Muscle layer of colon (tissue), 2 donors: ENCODE results near the gene CHMP5.

Source experiments
- H3K27ac ChIP-seq: one replicate; pipeline ENCODE4 v1.7.0; 2013; ENCODE audit warnings: low read depth, mild to moderate bottlenecking, low read length, moderate library complexity
- H3K27me3 ChIP-seq, 2 donors: one replicate each; pipeline ENCODE4 v1.7.0; 2013; ENCODE audit warnings: low read length in 2 of 2, mild to moderate bottlenecking in 2 of 2; ENCODE audit not compliant: insufficient read depth in 2 of 2, control insufficient read depth in 1 of 2
- H3K36me3 ChIP-seq: one replicate; pipeline ENCODE4 v1.7.0; 2013; ENCODE audit warnings: mild to moderate bottlenecking, low read length; ENCODE audit not compliant: insufficient read depth
- H3K4me1 ChIP-seq: one replicate; pipeline ENCODE4 v1.7.0; 2013; ENCODE audit warnings: mild to moderate bottlenecking, low read length; ENCODE audit not compliant: insufficient read depth
- H3K4me3 ChIP-seq, 2 donors: one replicate each; pipeline ENCODE4 v1.7.0; 2013; ENCODE audit warnings: low read length in 2 of 2, low read depth in 1 of 2, mild to moderate bottlenecking in 1 of 2, moderate library complexity in 1 of 2
- H3K9ac ChIP-seq: one replicate; pipeline ENCODE4 v1.7.0; 2013; ENCODE audit warnings: low read length
- H3K9me3 ChIP-seq: one replicate; pipeline ENCODE4 v1.7.0; 2013; ENCODE audit warnings: mild to moderate bottlenecking, low read length
- donor health status: abdominal sarcoma.
- donor health status: Adenocarcinoma of cecum.

Gene CHMP5

DNA sequence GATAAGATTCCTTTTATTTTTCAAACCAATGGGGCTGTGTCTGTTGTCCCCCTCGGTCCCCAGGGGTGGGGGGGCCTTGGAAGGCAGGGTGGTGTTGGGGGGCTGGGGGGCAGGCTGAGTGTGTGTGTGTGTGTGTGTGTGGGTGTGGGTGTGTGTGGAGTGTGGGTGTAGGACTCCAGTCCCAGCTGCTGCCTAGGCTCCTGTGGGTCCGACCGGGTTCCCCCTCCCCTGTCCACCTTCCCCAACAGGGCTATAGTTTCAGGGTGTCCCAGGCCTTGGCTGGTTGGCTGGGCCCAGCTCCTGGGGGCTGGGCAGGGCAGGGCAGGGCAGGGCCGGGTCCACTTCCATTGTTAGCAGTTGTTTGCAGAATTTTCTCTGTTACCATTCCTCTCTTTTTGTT lies 23.4 kb downstream of the CHMP5 start:
- no peaks in the 10 kb centered on the region for H3K27me3 ChIP-seq
- peaks cover 28% of the 10 kb centered on the region for H3K4me1 ChIP-seq
- H3K9me3 ChIP-seq: no peaks in the 10 kb centered on the region
- H3K27ac ChIP-seq: no peak overlapping the region
- no peak overlapping the region for H3K9ac ChIP-seq
- no peak overlapping the region for H3K4me3 ChIP-seq
- peaks cover 15% of the 10 kb centered on the region for H3K36me3 ChIP-seq

DNA sequence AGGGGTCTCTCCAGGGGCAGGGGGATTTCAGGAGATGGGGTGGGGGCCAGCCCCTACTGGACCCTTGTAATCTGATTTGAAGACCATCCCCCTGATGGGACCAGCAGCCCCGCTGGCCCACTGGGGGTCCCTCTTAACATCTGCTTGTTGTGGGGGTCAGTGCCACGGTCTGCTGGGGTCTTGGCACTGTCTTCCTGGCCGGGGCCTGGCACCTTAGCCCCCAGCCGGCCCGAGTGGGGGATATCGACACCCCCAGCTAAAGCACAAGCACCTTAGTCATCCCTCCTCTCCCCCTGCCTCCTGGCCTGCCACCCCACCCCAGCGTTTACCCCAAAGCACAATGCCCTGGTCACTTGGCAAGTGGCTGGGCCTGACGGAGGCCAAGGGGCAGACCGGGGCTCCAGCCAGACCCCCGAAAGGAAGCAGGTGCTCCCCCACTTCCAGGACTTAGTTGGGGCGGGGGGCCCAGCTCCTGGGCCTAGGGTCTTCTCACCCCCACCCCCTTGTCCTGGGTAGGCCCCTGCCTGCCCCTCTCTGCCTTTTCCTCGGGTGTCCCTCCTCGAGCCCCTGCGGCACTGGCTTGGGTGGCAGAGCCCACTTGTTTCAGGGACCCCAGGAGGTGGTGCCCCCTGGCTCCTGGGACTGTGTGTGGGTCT lies 24.1 kb downstream of the CHMP5 start:
- Histone ChIP-seq H3K4me3 (peak overlapping the region in 1 of 2 donors; percentile 92), H3K27me3 (no peaks in the 10 kb centered on the region), H3K9me3 (no peaks in the 10 kb centered on the region), H3K36me3 (peaks cover 10% of the 10 kb centered on the region), H3K4me1 (peaks cover 28% of the 10 kb centered on the region), H3K27ac (peak overlapping the region; percentile 87), H3K9ac (peak overlapping the region; percentile 92)

GRCh38 chr9:33289496-33289895 lies 24.6 kb downstream of the CHMP5 start:
- H3K27ac ChIP-seq: peak overlapping the region; percentile 87
- peaks cover 28% of the 10 kb centered on the region for H3K4me1 ChIP-seq
- H3K9ac ChIP-seq: peak overlapping the region; percentile 92
- no peaks in the 10 kb centered on the region for H3K9me3 ChIP-seq
- peaks cover 13% of the 10 kb centered on the region for H3K36me3 ChIP-seq
- peak overlapping the region; percentile 92 for H3K4me3 ChIP-seq
- H3K27me3 ChIP-seq: no peaks in the 10 kb centered on the region

GRCh38 chr9:33289936-33290246 lies 25.0 kb downstream of the CHMP5 start:
- H3K4me3 ChIP-seq: peak overlapping the region; percentile 92
- peaks cover 17% of the 10 kb centered on the region for H3K36me3 ChIP-seq
- peak overlapping the region; percentile 92 for H3K9ac ChIP-seq
- H3K4me1 ChIP-seq: peaks cover 28% of the 10 kb centered on the region
- peak overlapping the region; percentile 87 for H3K27ac ChIP-seq
- H3K9me3 ChIP-seq: no peaks in the 10 kb centered on the region
- no peaks in the 10 kb centered on the region for H3K27me3 ChIP-seq

DNA sequence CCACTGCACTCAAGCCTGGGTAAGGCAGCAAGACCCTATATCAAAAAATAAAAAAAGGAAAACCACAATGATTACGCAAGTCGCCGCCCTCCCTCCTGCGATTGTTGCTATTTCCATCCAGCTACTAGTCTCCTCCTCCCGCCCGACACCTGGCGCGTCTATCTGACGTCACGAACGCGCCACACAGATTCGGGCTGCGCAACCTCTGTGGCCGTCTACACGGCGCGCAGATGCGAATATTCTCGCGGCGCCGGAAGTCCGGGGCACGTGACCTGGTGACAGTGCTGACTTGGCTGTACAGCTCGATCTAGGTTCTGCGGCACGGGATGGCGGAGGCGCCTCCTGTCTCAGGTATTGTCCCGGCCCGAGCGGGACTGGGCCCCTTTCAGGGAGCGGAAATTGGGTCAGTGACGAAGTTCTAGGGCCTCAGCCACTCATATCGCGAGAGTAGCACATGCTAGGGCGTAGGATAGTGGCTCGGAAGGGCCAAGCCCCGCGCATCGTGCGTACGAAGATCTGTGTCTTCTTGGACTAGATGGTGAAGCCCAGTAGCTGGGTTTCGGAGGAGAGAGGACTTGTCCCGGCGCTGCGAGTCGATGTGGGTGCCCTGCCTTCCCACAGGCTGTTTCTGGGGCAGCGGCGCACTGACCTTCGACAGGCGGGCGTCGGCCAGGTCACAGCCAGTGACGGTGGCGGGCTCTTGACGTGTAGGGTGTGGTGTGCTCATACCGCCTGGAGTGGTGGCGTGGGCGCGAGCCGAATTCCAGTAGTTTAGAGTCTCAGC lies 25.6 kb downstream of the CHMP5 start, which contains the start of gene NFX1:
NFX1 (plus strand) TSS at position 270 of the 784 bp plus-strand sequence; CDS start at position 327, 57 bp downstream.
- Histone ChIP-seq H3K4me3 (peak within 1 kb of the TSS; percentile 92), H3K9ac (peak within 1 kb of the TSS; percentile 92), H3K4me1 (peaks cover 28% of the 10 kb centered on the region), H3K36me3 (peaks cover 20% of the 10 kb centered on the region), H3K27me3 (no peaks in the 10 kb centered on the region), H3K9me3 (no peaks in the 10 kb centered on the region), H3K27ac (peak within 1 kb of the TSS; percentile 87)

DNA sequence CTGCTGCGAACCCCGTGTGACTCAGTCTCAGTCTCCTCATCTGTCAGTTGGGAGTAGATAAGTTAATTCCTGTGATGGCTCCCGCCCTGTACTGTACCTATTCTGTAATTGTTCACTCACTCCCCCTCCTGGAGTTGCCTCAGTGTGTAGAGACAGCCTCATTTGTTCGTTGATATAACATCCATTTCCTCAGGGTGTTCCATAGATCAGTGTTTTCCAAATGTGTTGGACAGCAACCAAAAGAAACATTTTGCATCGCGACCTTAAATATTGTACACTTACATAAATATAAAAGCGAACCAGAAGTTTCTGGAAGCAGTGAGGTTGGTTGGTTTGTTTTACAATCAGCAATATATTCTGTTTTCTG lies 26.2 kb downstream of the CHMP5 start:
- H3K4me1 ChIP-seq: peaks cover 28% of the 10 kb centered on the region

DNA sequence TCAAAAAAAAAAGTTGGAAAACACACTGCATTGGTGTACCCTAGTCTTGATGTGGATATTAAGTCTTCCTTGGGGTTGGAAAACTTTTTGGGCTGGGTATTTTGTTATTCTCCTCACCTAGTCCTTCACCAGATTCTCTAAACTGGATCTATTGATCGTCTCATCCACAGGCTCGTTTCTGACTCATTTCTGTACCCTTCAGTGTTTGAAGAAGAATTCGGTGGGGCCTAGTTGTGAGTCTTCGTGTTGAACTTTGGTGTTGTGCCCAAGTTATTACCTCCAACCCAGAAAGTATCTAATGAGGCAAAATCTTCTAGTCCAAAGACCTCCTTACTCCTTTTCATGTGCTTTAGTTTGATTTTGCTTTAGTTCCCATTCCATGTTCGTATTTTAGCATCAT lies 27.1 kb downstream of the CHMP5 start:
- no peak overlapping the region for H3K4me3 ChIP-seq
- H3K36me3 ChIP-seq: peaks cover 30% of the 10 kb centered on the region
- no peak overlapping the region for H3K27ac ChIP-seq
- H3K4me1 ChIP-seq: peaks cover 29% of the 10 kb centered on the region
- H3K27me3 ChIP-seq: no peaks in the 10 kb centered on the region
- H3K9ac ChIP-seq: peak overlapping the region; percentile 14
- H3K9me3 ChIP-seq: no peaks in the 10 kb centered on the region

More for the DNA sequence above, 26.2 kb downstream of the CHMP5 start:
- Histone ChIP-seq H3K27me3 (no peaks in the 10 kb centered on the region), H3K9me3 (no peaks in the 10 kb centered on the region), H3K36me3 (peaks cover 21% of the 10 kb centered on the region), H3K27ac (peak overlapping the region; percentile 87), H3K9ac (peak overlapping the region; percentile 91), H3K4me3 (peak overlapping the region; percentile 92)

- Histone ChIP-seq H3K36me3 (peaks cover 45% of the 10 kb centered on the region), H3K9me3 (no peaks in the 10 kb centered on the region), H3K9ac (no peak overlapping the region), H3K4me3 (no peak overlapping the region), H3K27me3 (no peaks in the 10 kb centered on the region), H3K27ac (no peak overlapping the region), H3K4me1 (peaks cover 41% of the 10 kb centered on the region)
Measured at GRCh38 chr9:33293782-33294181, 28.9 kb downstream of the CHMP5 start.

- H3K4me3 ChIP-seq: no peak overlapping the region
- no peaks in the 10 kb centered on the region for H3K9me3 ChIP-seq
- peaks cover 41% of the 10 kb centered on the region for H3K4me1 ChIP-seq
- H3K9ac ChIP-seq: no peak overlapping the region
- peaks cover 54% of the 10 kb centered on the region for H3K36me3 ChIP-seq
- H3K27me3 ChIP-seq: no peaks in the 10 kb centered on the region
- no peak overlapping the region for H3K27ac ChIP-seq
Measured at GRCh38 chr9:33294670-33295432, 30.0 kb downstream of the CHMP5 start.

- H3K36me3 ChIP-seq: peaks cover 57% of the 10 kb centered on the region
- H3K27me3 ChIP-seq: no peaks in the 10 kb centered on the region
- no peak overlapping the region for H3K27ac ChIP-seq
- H3K4me3 ChIP-seq: no peak overlapping the region
- no peaks in the 10 kb centered on the region for H3K9me3 ChIP-seq
- H3K4me1 ChIP-seq: peaks cover 41% of the 10 kb centered on the region
- no peak overlapping the region for H3K9ac ChIP-seq
Measured at GRCh38 chr9:33295571-33295970, 30.7 kb downstream of the CHMP5 start.

GRCh38 chr9:33297432-33297831 lies 32.6 kb downstream of the CHMP5 start:
- no peak overlapping the region for H3K27ac ChIP-seq
- no peak overlapping the region for H3K9ac ChIP-seq

More at GRCh38 chr9:33297432-33297831, 32.6 kb downstream of the CHMP5 start:
- peaks cover 25% of the 10 kb centered on the region for H3K4me1 ChIP-seq
- no peak overlapping the region for H3K4me3 ChIP-seq
- H3K27me3 ChIP-seq: no peaks in the 10 kb centered on the region
- H3K36me3 ChIP-seq: peaks cover 58% of the 10 kb centered on the region
- H3K9me3 ChIP-seq: no peaks in the 10 kb centered on the region
